CD4-positive, alpha-beta T cell (primary cell): ENCODE data around the gene VSIG4. TPM values are rescaled to one million over a fixed set of nuclear protein-coding genes. Genes with fewer than 3 reads are reported as not detected.
A peak's percentile ranks its signal among the peaks of the same experiment; 100 is the strongest.

Experiments used
- ATAC-seq: fragments of 200-7000 bp; cut with Tn5 transposase; one replicate; pipeline ENCODE4 v1.10.0; 2022; ENCODE audit warnings: mild to moderate bottlenecking; ENCODE audit not compliant: poor library complexity
- CTCF ChIA-PET: fragments of 350-600 bp; sonication (Branson Sonifier 250); formaldehyde crosslinking; loops from one replicate; lab custom pipeline; 2021; ENCODE audit warnings: antibody characterized with exemption, inconsistent platforms; lab: Charles Lee
- POLR2A ChIA-PET: fragments of 350-600 bp; sonication (Branson Sonifier 250); formaldehyde crosslinking; loops from one replicate; lab custom pipeline; 2021; ENCODE audit warnings: antibody characterized with exemption, inconsistent platforms; lab: Charles Lee
- DNase-seq, 14 experiments: peaks; one replicate each; pipeline ENCODE4 v3.0.0-alpha.2; 2013 to 2020; ENCODE audit warnings: mixed read lengths in 2 of 14
- H3K27ac ChIP-seq, 2 donors: one replicate each; pipeline versions ENCODE4 v1.5.1 to v1.7.0; 2013; ENCODE audit warnings: low read length in 2 of 2, low read depth in 1 of 2, mild to moderate bottlenecking in 1 of 2
- H3K27me3 ChIP-seq, 2 experiments: 1 replicate in 1 of 2; 2 replicates in 1 of 2; pipeline versions ENCODE4 v1.6.1 to v1.7.0; 2013; ENCODE audit warnings: low read length in 2 of 2, control low read depth in 1 of 2, mild to moderate bottlenecking in 1 of 2, moderate library complexity in 1 of 2; ENCODE audit not compliant: insufficient read depth in 2 of 2, control insufficient read depth in 1 of 2
- H3K36me3 ChIP-seq: one replicate; pipeline ENCODE4 v1.6.1; 2013; ENCODE audit warnings: low read length, control low read depth; ENCODE audit not compliant: insufficient read depth
- H3K4me1 ChIP-seq: one replicate; pipeline ENCODE4 v1.6.1; 2013; ENCODE audit warnings: low read length, control low read depth; ENCODE audit not compliant: insufficient read depth
- H3K4me3 ChIP-seq: one replicate; pipeline ENCODE4 v1.5.1; 2013; ENCODE audit warnings: mild to moderate bottlenecking, low read length, moderate library complexity
- H3K9me3 ChIP-seq, 2 experiments: 1 replicate in 1 of 2; 2 replicates in 1 of 2; pipeline versions ENCODE4 v1.6.1 to v1.7.0; 2013; ENCODE audit warnings: low read length in 2 of 2, mild to moderate bottlenecking in 2 of 2, control low read depth in 1 of 2, moderate library complexity in 1 of 2; ENCODE audit not compliant: control insufficient read depth in 1 of 2, insufficient read depth in 1 of 2
- H3K27ac Mint-ChIP-seq: one replicate; pipeline ENCODE4 v1.8.0; 2020; ENCODE audit warnings: mixed read lengths
- H3K27me3 Mint-ChIP-seq: one replicate; pipeline ENCODE4 v1.8.0; 2021; ENCODE audit warnings: mixed read lengths
- H3K36me3 Mint-ChIP-seq: one replicate; pipeline ENCODE4 v1.8.0; 2021; ENCODE audit warnings: low read depth, mixed read lengths
- H3K4me1 Mint-ChIP-seq: one replicate; pipeline ENCODE4 v1.8.0; 2021; ENCODE audit warnings: low read depth, mixed read lengths
- H3K4me3 Mint-ChIP-seq: one replicate; pipeline ENCODE4 v1.8.0; 2020; ENCODE audit warnings: mild to moderate bottlenecking, mixed read lengths
- H3K9me3 Mint-ChIP-seq: one replicate; pipeline ENCODE4 v1.8.0; 2020; ENCODE audit warnings: mixed read lengths
- intact Hi-C, 2 experiments: fragments of 100-400 bp; cut with DNase I in 1 of 2; cut with micrococcal nuclease in 1 of 2; formaldehyde crosslinking; loops; one replicate each; pipeline versions ENCODE4 v1.15.1 to v1.9.0; 2023 to 2025; cut with DNase I, micrococcal nuclease
- total RNA-seq, 174 experiments: library from RNA in 2 of 174; stranded (reverse) in 2 of 174; gene quantifications; one replicate each; pipeline ENCODE4 v1.2.3 and lab custom pipeline; 2021 to 2026
- TF ChIP-seq, protein P1 (sequence below): fragments of 200-600 bp; IDR thresholded peaks from one replicate; pipeline ENCODE4 v1.8.0; 2022; ENCODE audit warnings: antibody characterized with exemption, mild to moderate bottlenecking

The VSIG4 gene
- total RNA-seq, 2 experiments from 2014 or later, result 0.11 TPM; not detected in 1

- no peaks in the 10 kb centered on the region for H3K9me3 Mint-ChIP-seq
- H3K4me3 ChIP-seq, result no peak overlapping the region
- no peaks in the 10 kb centered on the region for H3K36me3 ChIP-seq
- no peaks in the 10 kb centered on the region for H3K27me3 Mint-ChIP-seq
- no peaks in the 10 kb centered on the region for H3K27me3 ChIP-seq
- ChIA-PET CTCF (no interaction called here), POLR2A (interaction anchor here (0.6 to 1.1 kb wide), 2 partner anchors 11 to 214 kb away, joined by 3 read pairs; no protein-coding TSS in a partner anchor)
- H3K4me3 Mint-ChIP-seq, result no peak overlapping the region
- H3K27ac ChIP-seq, result no peak overlapping the region
- DNase-seq, result no peak
- H3K36me3 Mint-ChIP-seq, result no peaks in the 10 kb centered on the region
- H3K9me3 ChIP-seq, result no peaks in the 10 kb centered on the region
- H3K27ac Mint-ChIP-seq, result no peak overlapping the region
- ATAC-seq, result no peak
- H3K4me1 Mint-ChIP-seq, result peaks cover 4% of the 10 kb centered on the region
- intact Hi-C loops, result no loop called here
- TF ChIP-seq, protein P1, sequence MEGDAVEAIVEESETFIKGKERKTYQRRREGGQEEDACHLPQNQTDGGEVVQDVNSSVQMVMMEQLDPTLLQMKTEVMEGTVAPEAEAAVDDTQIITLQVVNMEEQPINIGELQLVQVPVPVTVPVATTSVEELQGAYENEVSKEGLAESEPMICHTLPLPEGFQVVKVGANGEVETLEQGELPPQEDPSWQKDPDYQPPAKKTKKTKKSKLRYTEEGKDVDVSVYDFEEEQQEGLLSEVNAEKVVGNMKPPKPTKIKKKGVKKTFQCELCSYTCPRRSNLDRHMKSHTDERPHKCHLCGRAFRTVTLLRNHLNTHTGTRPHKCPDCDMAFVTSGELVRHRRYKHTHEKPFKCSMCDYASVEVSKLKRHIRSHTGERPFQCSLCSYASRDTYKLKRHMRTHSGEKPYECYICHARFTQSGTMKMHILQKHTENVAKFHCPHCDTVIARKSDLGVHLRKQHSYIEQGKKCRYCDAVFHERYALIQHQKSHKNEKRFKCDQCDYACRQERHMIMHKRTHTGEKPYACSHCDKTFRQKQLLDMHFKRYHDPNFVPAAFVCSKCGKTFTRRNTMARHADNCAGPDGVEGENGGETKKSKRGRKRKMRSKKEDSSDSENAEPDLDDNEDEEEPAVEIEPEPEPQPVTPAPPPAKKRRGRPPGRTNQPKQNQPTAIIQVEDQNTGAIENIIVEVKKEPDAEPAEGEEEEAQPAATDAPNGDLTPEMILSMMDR, result no peak
- H3K4me1 ChIP-seq, result no peaks in the 10 kb centered on the region
Observed at GRCh38 chrX:66036231-66036630, 3.6 kb downstream of the VSIG4 start.

GRCh38 chrX:66035667-66036066 is 4.2 kb downstream of the VSIG4 start:
- H3K9me3 ChIP-seq, result no peaks in the 10 kb centered on the region
- no peaks in the 10 kb centered on the region for H3K27me3 Mint-ChIP-seq
- CTCF ChIA-PET, result no interaction called here
- intact Hi-C loops, result no loop called here
- POLR2A ChIA-PET, result interaction anchor here (0.6 to 1.1 kb wide), 2 partner anchors 11 to 214 kb away, joined by 3 read pairs; no protein-coding TSS in a partner anchor
- ATAC-seq (no peak), DNase-seq (no peak)
- H3K9me3 Mint-ChIP-seq, result no peaks in the 10 kb centered on the region
- peaks cover 3% of the 10 kb centered on the region for H3K4me1 ChIP-seq
- H3K4me3 Mint-ChIP-seq, result no peak overlapping the region
- H3K36me3 ChIP-seq, result no peaks in the 10 kb centered on the region
- peaks cover 4% of the 10 kb centered on the region for H3K4me1 Mint-ChIP-seq
- no peaks in the 10 kb centered on the region for H3K36me3 Mint-ChIP-seq
- H3K27ac Mint-ChIP-seq, result no peak overlapping the region
- H3K27ac ChIP-seq, result no peak overlapping the region
- H3K4me3 ChIP-seq, result no peak overlapping the region
- no peaks in the 10 kb centered on the region for H3K27me3 ChIP-seq
- TF ChIP-seq, protein P1, result no peak

DNA sequence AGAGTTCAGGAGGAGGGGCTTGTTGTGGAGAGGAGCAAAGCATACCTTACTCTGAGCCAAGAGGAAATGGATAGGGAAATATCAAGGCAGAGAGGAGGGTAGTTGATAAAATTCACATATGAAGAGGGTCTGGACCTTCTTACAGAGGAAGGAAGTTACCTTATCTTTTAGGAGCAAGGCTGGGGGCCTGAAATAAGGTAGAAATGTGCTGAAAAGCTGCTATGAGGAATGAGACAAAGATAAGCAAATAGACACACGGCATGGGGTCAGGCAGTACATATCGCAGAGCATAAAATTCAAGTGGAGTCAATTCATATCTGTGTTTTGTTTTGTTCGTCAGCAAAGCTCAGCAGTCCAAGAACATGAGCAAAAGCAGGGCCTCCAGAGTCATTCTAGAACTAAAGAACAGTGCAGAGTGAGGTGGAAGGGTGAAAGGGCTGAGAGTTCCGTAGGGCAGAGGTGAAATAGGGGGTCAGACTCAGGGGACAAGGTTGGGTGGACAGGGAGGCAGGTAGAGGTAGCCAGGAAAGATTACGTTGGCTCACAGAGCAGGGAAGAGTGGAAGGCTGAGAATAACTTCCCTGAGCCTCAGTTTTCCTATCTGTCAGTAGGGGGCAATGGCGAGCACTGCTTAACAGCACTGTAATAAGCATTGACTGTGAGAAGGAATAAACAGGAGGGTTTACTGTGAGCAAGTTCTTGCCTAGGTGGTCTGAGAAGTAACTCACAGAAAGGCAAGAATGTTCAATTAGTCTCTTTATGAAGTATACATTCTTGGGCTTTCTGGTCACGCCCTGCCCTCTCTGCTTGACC is 9.2 kb downstream of the VSIG4 start:
- Mint-ChIP-seq H3K36me3 (no peaks in the 10 kb centered on the region), H3K9me3 (no peaks in the 10 kb centered on the region), H3K4me3 (no peak overlapping the region), H3K27me3 (no peaks in the 10 kb centered on the region), H3K4me1 (peaks cover 4% of the 10 kb centered on the region), H3K27ac (no peak overlapping the region)
- Histone ChIP-seq H3K4me1 (peaks cover 6% of the 10 kb centered on the region), H3K27me3 (no peaks in the 10 kb centered on the region), H3K9me3 (no peaks in the 10 kb centered on the region), H3K4me3 (no peak overlapping the region), H3K36me3 (no peaks in the 10 kb centered on the region), H3K27ac (no peak overlapping the region)
- ChIA-PET CTCF (no interaction called here), POLR2A (interaction anchor here (1.2 kb wide), 1 partner anchor 13 kb away, joined by 3 read pairs; no protein-coding TSS in a partner anchor)
- ATAC-seq, result peak; percentile 59
- DNase-seq, result peak in 4 of 14 experiments; percentile 45 to 60 (median 56)
- intact Hi-C loops, result loop anchor here in 1 of 2 experiments (5.0 kb wide), 1 partner anchor 82 kb away; no protein-coding TSS in a partner anchor
- TF ChIP-seq, protein P1, result peak; percentile 51
